HepG2 (cell line): ENCODE measurements around the gene CHCHD6. TPM values are rescaled to one million over a fixed set of nuclear protein-coding genes. Genes with fewer than 3 reads are reported as not detected.

Experiments
- ATAC-seq: fragments of 200-7000 bp; cut with Tn5 transposase; 3 replicates; pipeline ENCODE4 v1.9.1; 2020; ENCODE audit warnings: mild to moderate bottlenecking, moderate library complexity
- BruUV-seq: library from RNA; stranded (reverse); fragments of 400-500 nt; replicated peaks from 2 replicates; lab custom pipeline; 2021; lab: Mats Ljungman, UMichigan
- CTCF ChIA-PET: fragments of 300-600 bp; formaldehyde crosslinking; extraction: SDS; loops from one replicate; lab custom pipeline; 2021; ENCODE audit warnings: low total read pairs, inconsistent platforms, low intra/inter-chr PET ratio; lab: Yijun Ruan, JAX
- POLR2A ChIA-PET: fragments of 350-600 bp; sonication (Branson Sonifier 250); formaldehyde crosslinking; loops from one replicate; lab custom pipeline; 2020; ENCODE audit warnings: antibody characterized with exemption, inconsistent platforms; lab: Yijun Ruan, JAX
- DNase-seq: peaks from one replicate; pipeline ENCODE4 v3.0.0-alpha.2; 2015; ENCODE audit warnings: low spot score
- FAIRE-seq: peaks from 3 replicates; lab custom pipeline; 2011; peaks lifted over from hg19 to GRCh38; lab: Jason Lieb, UNC
- H2AFZ ChIP-seq: one replicate; pipeline ENCODE4 v1.6.1; 2011; ENCODE audit warnings: low read length, inconsistent platforms
- H3K27ac ChIP-seq: fragments of 300-600 bp; 3 replicates; pipeline ENCODE4 v1.8.0; 2011; ENCODE audit warnings: mixed run types, mild to moderate bottlenecking, mixed read lengths, low read length, inconsistent platforms; ENCODE audit not compliant: insufficient read depth; ENCODE audit errors: extremely low read length
- H3K27me3 ChIP-seq, 2 experiments: fragments of 200-600 bp in 1 of 2; 2 replicates in 1 of 2; 3 replicates in 1 of 2; pipeline versions ENCODE4 v1.6.0 to v1.8.0; 2011; ENCODE audit warnings: low read length in 2 of 2, mild to moderate bottlenecking in 2 of 2, moderate library complexity in 2 of 2, inconsistent platforms in 1 of 2; ENCODE audit not compliant: insufficient read depth in 2 of 2, control insufficient read depth in 1 of 2
- H3K36me3 ChIP-seq, 2 experiments: fragments of 200-600 bp in 1 of 2; replicated peaks in 1 of 2; 2 replicates in 1 of 2; 3 replicates in 1 of 2; pipeline versions ENCODE4 v1.5.1 to v1.8.0; 2011; ENCODE audit warnings: low read length in 2 of 2, inconsistent platforms in 1 of 2; ENCODE audit not compliant: insufficient read depth in 2 of 2, control insufficient read depth in 1 of 2
- H3K4me1 ChIP-seq: 2 replicates; pipeline ENCODE4 v1.5.1; 2012; ENCODE audit warnings: low read length, inconsistent platforms; ENCODE audit not compliant: insufficient read depth
- H3K4me2 ChIP-seq: 2 replicates; pipeline ENCODE4 v1.6.0; 2011; ENCODE audit warnings: low read depth, low read length, inconsistent platforms
- H3K4me3 ChIP-seq, 3 experiments: fragments of 200-600 bp in 1 of 3; sonication (generic), shearing (Covaris generic) in 1 of 3; replicated peaks in 1 of 3; 2 replicates each; pipeline ENCODE4 v1.5.1; 2011 to 2016; ENCODE audit warnings: low read length in 3 of 3, inconsistent platforms in 2 of 3, low read depth in 2 of 3, mild to moderate bottlenecking in 2 of 3, control low read depth in 1 of 3, mixed read lengths in 1 of 3; ENCODE audit not compliant: insufficient read depth in 1 of 3
- H3K79me2 ChIP-seq: one replicate; pipeline ENCODE4 v1.6.1; 2011; ENCODE audit warnings: low read length, inconsistent platforms; ENCODE audit not compliant: insufficient read depth
- H3K9ac ChIP-seq: 2 replicates; pipeline ENCODE4 v1.6.0; 2011; ENCODE audit warnings: mild to moderate bottlenecking, low read depth, low read length, inconsistent platforms; ENCODE audit not compliant: insufficient read depth
- H3K9me3 ChIP-seq: 2 replicates; pipeline ENCODE4 v1.5.1; 2012; ENCODE audit warnings: mild to moderate bottlenecking, low read length
- H4K20me1 ChIP-seq: 2 replicates; pipeline ENCODE4 v1.6.0; 2011; ENCODE audit warnings: inconsistent platforms, mild to moderate bottlenecking, low read length, moderate library complexity; ENCODE audit not compliant: insufficient read depth
- ATM ChIP-seq: fragments of 450-650 bp; IDR thresholded peaks from 2 replicates; pipeline ENCODE4 v1.7.1; 2017; ENCODE audit warnings: mild to moderate bottlenecking, borderline replicate concordance
- KDM6A ChIP-seq: IDR thresholded peaks from 2 replicates; pipeline ENCODE4 v1.6.1; 2016; ENCODE audit warnings: low read depth
- TRIM24 ChIP-seq: sonication (generic); formaldehyde crosslinking; IDR thresholded peaks from 2 replicates; pipeline ENCODE4 v1.8.0; 2022; ENCODE audit warnings: mild to moderate bottlenecking, missing genetic modification reagents
- ZEB1 ChIP-seq: IDR thresholded peaks from 2 replicates; pipeline ENCODE4 v1.6.1; 2012; ENCODE audit warnings: mild to moderate bottlenecking, low read depth, inconsistent platforms; ENCODE audit not compliant: insufficient replicate concordance
- ZNF773 ChIP-seq: sonication (generic); formaldehyde crosslinking; IDR thresholded peaks from 2 replicates; pipeline ENCODE4 v1.4.0; 2020; ENCODE audit warnings: missing genetic modification reagents, borderline replicate concordance
- WGBS: methylation state at CpG from one replicate; pipeline ENCODE4 v1.1.6; 2017; ENCODE audit warnings: low lambda C conversion rate; 5-methylcytosine and 5-hydroxymethylcytosine counted together
- in situ Hi-C: cut with HindIII; loops from 2 replicates; pipeline ENCODE4 v1.10.0; 2017; ENCODE audit warnings: low pct_unique_long_range_greater_than_20kb; ENCODE audit not compliant: extremely low pct_ligation_motif_present
- intact Hi-C: fragments of 100-400 bp; cut with micrococcal nuclease; formaldehyde crosslinking; loops from one replicate; pipeline ENCODE4 v1.10.0; 2022; ENCODE audit not compliant: unreplicated experiment
- polyA plus RNA-seq, 8 experiments: library from polyadenylated mRNA; depleted of rRNA in 3 of 8; stranded (reverse) in 7 of 8; unstranded in 1 of 8; fragments of >200 nt; fragmentation: Illumina TruSeq in 4 of 8; extraction: Trizol in 4 of 8; gene quantifications; 2 replicates each; pipeline versions ENCODE4 v1.2.1 to v1.2.3, GENCODE V29; 2011 to 2016; ENCODE audit warnings: low read depth in 4 of 8, missing spikeins in 1 of 8, mixed read lengths in 1 of 8; ENCODE audit not compliant: insufficient read depth in 1 of 8
- total RNA-seq, 5 experiments: library from RNA; depleted of rRNA; stranded (reverse); fragments of >200 nt; fragmentation: Illumina TruSeq; extraction: Trizol; gene quantifications; 2 replicates each; pipeline ENCODE4 v1.2.3, GENCODE V29; 2016; ENCODE audit warnings: low read depth in 1 of 5
- TF ChIP-seq, protein P1 (sequence below): sonication (generic); formaldehyde crosslinking; IDR thresholded peaks from 2 replicates; pipeline ENCODE4 v1.8.0; 2022; ENCODE audit warnings: low read depth, missing genetic modification reagents
- TF ChIP-seq, protein P2 (sequence below): sonication (generic); formaldehyde crosslinking; IDR thresholded peaks from 2 replicates; pipeline ENCODE4 v1.5.0; 2020; ENCODE audit warnings: mild to moderate bottlenecking, low read depth, missing genetic modification reagents, borderline replicate concordance

Gene CHCHD6
- total and polyA plus RNA-seq, 2 of the 13 experiments (the other 11 are each of a cell fraction or from before 2014, with no cell fraction given): 20.3 to 20.8 TPM

DNA sequence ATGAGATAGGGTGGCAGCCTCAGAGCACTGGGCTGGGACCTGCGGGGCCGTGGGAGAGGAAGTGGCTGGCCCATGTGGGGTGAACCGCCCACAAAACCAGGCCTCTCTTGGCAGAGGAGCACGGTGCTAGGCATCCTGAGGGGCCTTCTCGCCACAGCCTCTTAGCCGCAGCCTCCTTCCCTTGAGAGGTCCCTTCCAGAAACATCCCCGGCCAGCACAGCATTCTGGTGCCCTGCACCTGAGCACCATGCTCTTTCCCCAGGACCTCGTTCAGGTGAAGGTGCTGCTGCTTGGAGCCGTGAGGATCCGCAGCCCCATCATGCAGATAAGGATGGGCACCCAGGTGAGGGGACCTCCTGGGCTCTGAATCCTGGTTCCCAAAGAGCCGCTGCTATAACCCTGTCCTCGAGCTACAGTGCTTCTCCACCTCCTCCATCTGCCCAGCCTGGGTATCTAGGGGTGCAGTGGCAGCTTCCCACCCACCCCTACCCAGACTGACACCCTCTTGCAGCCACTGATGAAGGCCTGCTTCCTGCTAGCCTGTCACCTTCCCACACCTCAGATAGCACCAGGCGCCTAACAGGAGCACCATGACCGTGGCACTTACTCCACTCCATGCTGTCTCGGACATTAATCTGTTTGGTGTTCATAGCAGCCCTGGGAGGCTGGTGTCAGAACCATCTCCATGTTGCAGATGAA, 37.9 kb upstream of the CHCHD6 start:
- ATAC-seq: no peak
- Histone ChIP-seq H2AFZ (no peak overlapping the region), H3K4me1 (no peaks in the 10 kb centered on the region), H3K36me3 (no peaks in the 10 kb centered on the region), H3K9ac (no peak overlapping the region), H3K4me2 (no peak overlapping the region), H3K27ac (no peak overlapping the region), H3K4me3 (no peak overlapping the region), H4K20me1 (no peaks in the 10 kb centered on the region)
- no peak for DNase-seq
- CTCF ChIA-PET: no interaction called here
- POLR2A ChIA-PET: no interaction called here
- intact Hi-C loops: no loop called here
- in situ Hi-C loops: no loop called here
- WGBS: 26% methylated on average over 4 of the region's 15 CpGs
- no TSS peak for BruUV-seq
- FAIRE-seq: no peak
- TF ChIP-seq TRIM24 (CRISPR knock-in tag): no peak
- TF ChIP-seq ZNF773 (CRISPR knock-in tag): no peak
- TF ChIP-seq KDM6A (CRISPR knock-in tag): no peak
- TF ChIP-seq ATM: no peak
- no peak for TF ChIP-seq ZEB1
- TF ChIP-seq, protein P1, sequence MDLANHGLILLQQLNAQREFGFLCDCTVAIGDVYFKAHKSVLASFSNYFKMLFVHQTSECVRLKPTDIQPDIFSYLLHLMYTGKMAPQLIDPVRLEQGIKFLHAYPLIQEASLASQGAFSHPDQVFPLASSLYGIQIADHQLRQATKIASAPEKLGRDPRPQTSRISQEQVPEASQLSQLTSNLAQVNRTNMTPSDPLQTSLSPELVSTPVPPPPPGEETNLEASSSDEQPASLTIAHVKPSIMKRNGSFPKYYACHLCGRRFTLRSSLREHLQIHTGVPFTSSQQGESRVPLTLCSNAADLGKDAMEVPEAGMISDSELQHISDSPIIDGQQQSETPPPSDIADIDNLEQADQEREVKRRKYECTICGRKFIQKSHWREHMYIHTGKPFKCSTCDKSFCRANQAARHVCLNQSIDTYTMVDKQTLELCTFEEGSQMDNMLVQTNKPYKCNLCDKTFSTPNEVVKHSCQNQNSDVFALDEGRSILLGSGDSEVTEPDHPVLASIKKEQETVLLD: no peak
- TF ChIP-seq, protein P2, sequence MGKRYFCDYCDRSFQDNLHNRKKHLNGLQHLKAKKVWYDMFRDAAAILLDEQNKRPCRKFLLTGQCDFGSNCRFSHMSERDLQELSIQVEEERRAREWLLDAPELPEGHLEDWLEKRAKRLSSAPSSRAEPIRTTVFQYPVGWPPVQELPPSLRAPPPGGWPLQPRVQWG (CRISPR knock-in tag): no peak
- TF ChIP-seq, all 625 proteins: peak for 0
- no peaks in the 10 kb centered on the region for H3K9me3 ChIP-seq
- no peaks in the 10 kb centered on the region for H3K79me2 ChIP-seq
- peaks cover 0 to 57% of the 10 kb centered on the region in 2 experiments; a peak in 4 of 5 replicates for H3K27me3 ChIP-seq
